Stimulated activated CD8-positive, alpha-beta memory T cell treated with anti-CD3 and anti-CD28 coated beads, Interleukin-15, amount 100 ng/mL, for 1 hour (primary cell): Measurements from ENCODE around the gene NUDCD3.

Experiments
- DNase-seq: peaks from one replicate; pipeline ENCODE4 v3.0.0-alpha.2; 2020; ENCODE audit warnings: low read depth

NUDCD3 gene

GRCh38 chr7:44490351-44491200, at the start of gene NUDCD3:
Gene NUDCD3 (minus strand): TSS chr7:44490658. CDS start chr7:44490600, 58 bp downstream.
- DNase-seq: peak; percentile 75

- no peak for DNase-seq
Observed at GRCh38 chr7:44539669-44540506, 49.4 kb upstream of the NUDCD3 start.

GRCh38 chr7:44538798-44539668, 48.6 kb upstream of the NUDCD3 start:
- DNase-seq: no peak

GRCh38 chr7:44538093-44538797, 47.8 kb upstream of the NUDCD3 start:
- DNase-seq: no peak

- DNase-seq: no peak
Observed at GRCh38 chr7:44537442-44537841, 47.0 kb upstream of the NUDCD3 start.

- no peak for DNase-seq
Observed at GRCh38 chr7:44536090-44536489, 45.6 kb upstream of the NUDCD3 start.

- no peak for DNase-seq
Observed at GRCh38 chr7:44535348-44536064, 45.0 kb upstream of the NUDCD3 start.

- peak; percentile 4 for DNase-seq
Observed at GRCh38 chr7:44534501-44534900, 44.0 kb upstream of the NUDCD3 start.

- DNase-seq: no peak
Observed at GRCh38 chr7:44534087-44534486, 43.6 kb upstream of the NUDCD3 start.

- DNase-seq: no peak
Observed at GRCh38 chr7:44533301-44534055, 43.0 kb upstream of the NUDCD3 start.

GRCh38 chr7:44531421-44532380, 41.2 kb upstream of the NUDCD3 start:
- DNase-seq: no peak

- DNase-seq: no peak
Observed at GRCh38 chr7:44530990-44531389, 40.5 kb upstream of the NUDCD3 start.

- DNase-seq: no peak
Observed at GRCh38 chr7:44524811-44525388, 34.4 kb upstream of the NUDCD3 start.

GRCh38 chr7:44522315-44522714, 31.9 kb upstream of the NUDCD3 start:
- DNase-seq: no peak

- DNase-seq: no peak
Observed at GRCh38 chr7:44521347-44522095, 31.1 kb upstream of the NUDCD3 start.

GRCh38 chr7:44520574-44520973, 30.1 kb upstream of the NUDCD3 start:
- DNase-seq: no peak

- DNase-seq: no peak
Observed at GRCh38 chr7:44519546-44519945, 29.1 kb upstream of the NUDCD3 start.

GRCh38 chr7:44518761-44519160, 28.3 kb upstream of the NUDCD3 start:
- DNase-seq: no peak
